Measurements from ENCODE around the gene RNGTT.
"Not testable (repeated sequence)": the region's sequence is repeated elsewhere in the genome, so short reads cannot be mapped to it uniquely, and the experiment has no call there.

RNGTT gene

GRCh38 chr6:88864359-88865054 is 98.9 kb downstream of the RNGTT start:
- DNase-seq (ENCODE audit: low spot score): no peak

GRCh38 chr6:88860310-88860709 is 103.1 kb downstream of the RNGTT start:
- no peak for DNase-seq (ENCODE audit: low spot score)

GRCh38 chr6:88858455-88858854 is 105.0 kb downstream of the RNGTT start:
- DNase-seq (ENCODE audit: low spot score): no peak

- DNase-seq (ENCODE audit: low spot score): no peak
These were observed 106.9 kb downstream of the RNGTT start for GRCh38 chr6:88856566-88856965.

- no peak for DNase-seq (ENCODE audit: low spot score)
These were observed 107.8 kb downstream of the RNGTT start for GRCh38 chr6:88855541-88856147.

GRCh38 chr6:88852775-88853174 is 110.6 kb downstream of the RNGTT start:
- DNase-seq (ENCODE audit: low spot score): no peak

- no peak for DNase-seq (ENCODE audit: low spot score)
These were observed 111.4 kb downstream of the RNGTT start for GRCh38 chr6:88852000-88852399.

GRCh38 chr6:88848870-88849269 is 114.5 kb downstream of the RNGTT start:
- no peak for DNase-seq (ENCODE audit: low spot score)

- DNase-seq (ENCODE audit: low spot score): peak; percentile 46
These were observed 120.4 kb downstream of the RNGTT start for GRCh38 chr6:88843040-88843439.

- no peak for DNase-seq (ENCODE audit: low spot score)
These were observed 121.1 kb downstream of the RNGTT start for GRCh38 chr6:88842320-88842719.

GRCh38 chr6:88840796-88841539 is 122.5 kb downstream of the RNGTT start:
- no peak for DNase-seq (ENCODE audit: low spot score)

- DNase-seq (ENCODE audit: low spot score): no peak
These were observed 123.1 kb downstream of the RNGTT start for GRCh38 chr6:88840289-88840688.

GRCh38 chr6:88839280-88839679 is 124.1 kb downstream of the RNGTT start:
- DNase-seq (ENCODE audit: low spot score): no peak

- no peak for DNase-seq (ENCODE audit: low spot score)
These were observed 128.2 kb downstream of the RNGTT start for GRCh38 chr6:88835210-88835609.

GRCh38 chr6:88833071-88833470 is 130.3 kb downstream of the RNGTT start:
- DNase-seq (ENCODE audit: low spot score): not testable (repeated sequence)

GRCh38 chr6:88827599-88827998 is 135.8 kb downstream of the RNGTT start:
- DNase-seq (ENCODE audit: low spot score): not testable (repeated sequence)

GRCh38 chr6:88825856-88826255 is 137.6 kb downstream of the RNGTT start:
- DNase-seq (ENCODE audit: low spot score): no peak

GRCh38 chr6:88823998-88824397 is 139.4 kb downstream of the RNGTT start:
- DNase-seq (ENCODE audit: low spot score): peak; percentile 12

- DNase-seq (ENCODE audit: low spot score): no peak
These were observed 147.9 kb downstream of the RNGTT start for GRCh38 chr6:88815491-88815890.

GRCh38 chr6:88814909-88815308 is 148.5 kb downstream of the RNGTT start:
- DNase-seq (ENCODE audit: low spot score): no peak

GRCh38 chr6:88813045-88813444 is 150.4 kb downstream of the RNGTT start:
- no peak for DNase-seq (ENCODE audit: low spot score)

- no peak for DNase-seq (ENCODE audit: low spot score)
These were observed 152.7 kb downstream of the RNGTT start for GRCh38 chr6:88810701-88811100.

- DNase-seq (ENCODE audit: low spot score): no peak
These were observed 153.3 kb downstream of the RNGTT start for GRCh38 chr6:88810089-88810488.
